ENCODE results near the gene SND1.

SND1 gene

GRCh38 chr7:127683776-127684681, 32.0 kb downstream of the SND1 start:
- no peak for DNase-seq (ENCODE audit: low read depth)

- no peak for DNase-seq (ENCODE audit: low read depth)
Observed at GRCh38 chr7:127689194-127689772, 37.3 kb downstream of the SND1 start.

DNA sequence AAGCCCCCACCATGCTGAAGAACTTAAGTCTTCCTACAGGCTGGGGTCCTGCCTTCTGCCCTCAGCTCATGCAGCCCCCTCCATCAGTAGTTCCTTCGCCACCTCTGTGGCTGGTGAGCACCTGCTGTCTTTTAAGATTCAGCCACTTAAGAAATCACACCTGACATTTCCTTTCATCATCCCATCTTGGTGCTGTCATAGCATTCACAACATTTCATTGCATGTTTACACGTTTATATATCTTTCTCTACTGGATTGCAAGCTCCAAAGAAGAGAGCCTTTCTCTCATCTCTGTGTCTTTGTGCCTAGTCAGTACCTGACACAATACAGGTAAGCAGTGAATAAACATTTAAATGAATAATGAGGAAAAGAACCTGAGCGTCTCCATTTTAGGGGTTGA, 38.3 kb downstream of the SND1 start:
- no peak for DNase-seq (ENCODE audit: low read depth)

DNA sequence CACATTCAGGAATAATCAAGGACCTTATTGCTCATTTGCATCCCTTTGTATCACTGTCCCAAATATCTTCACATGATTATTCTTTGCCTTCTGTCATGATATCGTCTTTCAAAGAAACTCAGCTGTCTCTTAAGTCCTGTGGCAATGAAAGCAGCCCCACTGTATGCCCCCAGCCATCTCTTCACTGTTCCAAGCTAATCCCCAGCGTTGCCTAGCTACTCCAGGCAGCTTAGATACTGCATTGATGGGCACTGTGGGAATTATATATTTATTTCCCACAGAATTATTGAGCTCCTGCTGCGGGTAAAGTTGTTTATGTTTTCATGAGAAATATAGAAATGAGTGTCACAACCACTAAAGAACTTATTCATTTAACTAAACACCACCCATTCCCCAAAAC, 38.8 kb downstream of the SND1 start:
- DNase-seq (ENCODE audit: low read depth), result no peak

- DNase-seq (ENCODE audit: low read depth), result no peak
Observed at GRCh38 chr7:127692200-127692599, 40.2 kb downstream of the SND1 start.

- DNase-seq (ENCODE audit: low read depth), result no peak
Observed at GRCh38 chr7:127699853-127700252, 47.9 kb downstream of the SND1 start.

- DNase-seq (ENCODE audit: low read depth), result no peak
Observed at GRCh38 chr7:127702052-127702652, 50.2 kb downstream of the SND1 start.

DNA sequence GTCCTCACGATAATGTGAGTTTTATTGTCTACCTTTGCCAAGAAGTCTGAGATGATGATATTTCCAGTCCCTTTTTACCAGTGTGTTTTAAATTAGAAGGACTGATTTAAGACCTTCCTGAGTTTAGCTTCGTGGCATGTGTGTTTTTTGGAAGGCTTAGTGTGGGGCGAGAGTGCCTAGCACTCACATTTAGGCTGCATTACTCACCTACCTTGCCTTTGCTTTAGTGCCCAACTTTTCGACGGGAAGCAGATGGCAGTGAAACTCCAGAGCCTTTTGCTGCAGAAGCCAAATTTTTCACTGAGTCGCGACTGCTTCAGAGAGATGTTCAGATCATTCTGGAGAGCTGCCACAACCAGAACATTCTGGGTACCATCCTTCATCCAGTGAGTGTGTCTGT, 50.9 kb downstream of the SND1 start:
- no peak for DNase-seq (ENCODE audit: low read depth)

- DNase-seq (ENCODE audit: low read depth), result no peak
Observed at GRCh38 chr7:127704211-127704610, 52.2 kb downstream of the SND1 start.

GRCh38 chr7:127705461-127705959, 53.5 kb downstream of the SND1 start:
- DNase-seq (ENCODE audit: low read depth), result no peak

- no peak for DNase-seq (ENCODE audit: low read depth)
Observed at GRCh38 chr7:127706766-127707165, 54.8 kb downstream of the SND1 start.

DNA sequence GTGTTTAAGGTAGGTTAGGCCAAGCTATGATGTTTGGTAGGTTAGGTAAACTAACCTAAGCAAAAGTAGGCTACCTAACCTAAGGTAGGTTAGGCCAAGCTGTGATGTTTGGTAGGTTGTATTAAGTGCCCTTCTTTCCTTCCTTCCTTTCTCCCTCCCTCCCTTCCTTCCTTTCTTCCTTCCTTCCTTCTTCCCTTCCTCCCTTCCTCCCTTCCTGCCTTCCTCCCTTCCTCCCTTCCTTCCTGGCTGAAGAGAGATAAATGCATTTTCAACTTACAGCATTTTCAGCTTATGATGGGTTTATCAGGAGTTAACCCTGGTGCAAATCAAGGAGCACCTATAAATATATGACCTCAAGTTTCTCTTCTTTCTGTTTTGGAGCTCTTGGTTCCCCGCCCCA, 56.2 kb downstream of the SND1 start:
- DNase-seq (ENCODE audit: low read depth), result no peak

- DNase-seq (ENCODE audit: low read depth), result peak; percentile 80
Observed at GRCh38 chr7:127708788-127709187, 56.8 kb downstream of the SND1 start.

DNA sequence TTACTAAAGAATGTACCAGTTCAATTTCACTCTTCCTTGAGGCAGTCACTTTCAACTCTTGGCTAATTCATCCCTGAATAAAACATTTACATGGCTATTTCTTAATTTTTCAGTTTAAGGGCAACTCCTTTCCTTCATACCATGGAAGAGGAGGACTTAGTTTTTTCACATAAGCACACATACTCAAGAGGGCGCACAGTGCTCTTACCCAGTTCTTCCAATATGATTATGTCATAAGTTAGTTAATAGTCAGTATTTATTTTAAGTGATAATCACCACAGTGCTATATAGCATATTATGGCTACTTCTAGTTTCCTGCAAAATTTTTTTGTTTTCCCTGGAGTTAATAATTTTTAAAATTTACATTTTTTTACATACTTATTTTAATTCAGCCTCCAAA, 58.6 kb downstream of the SND1 start:
- no peak for DNase-seq (ENCODE audit: low read depth)

- DNase-seq (ENCODE audit: low read depth), result no peak
Observed at GRCh38 chr7:127711872-127712271, 59.9 kb downstream of the SND1 start.

DNA sequence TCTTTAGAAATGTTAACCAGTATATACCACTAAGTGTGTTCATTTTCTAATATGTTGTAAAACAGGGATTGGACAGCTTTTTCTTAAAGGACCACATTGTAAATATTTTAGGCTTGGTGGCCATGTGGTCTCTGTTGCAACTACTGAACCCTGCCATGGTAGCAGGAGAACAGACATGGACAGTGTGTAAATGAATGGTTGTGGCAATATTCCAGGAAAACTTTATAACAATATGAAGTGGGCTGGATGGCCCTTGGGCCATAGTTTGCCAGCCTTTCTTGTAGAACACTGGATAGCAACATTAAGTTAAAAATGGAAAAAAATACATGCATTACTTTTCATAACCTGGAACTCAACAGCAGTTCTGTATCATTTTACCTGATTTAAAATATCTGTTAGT, 61.0 kb downstream of the SND1 start:
- DNase-seq (ENCODE audit: low read depth), result no peak

GRCh38 chr7:127713758-127714157, 61.8 kb downstream of the SND1 start:
- DNase-seq (ENCODE audit: low read depth), result no peak

DNA sequence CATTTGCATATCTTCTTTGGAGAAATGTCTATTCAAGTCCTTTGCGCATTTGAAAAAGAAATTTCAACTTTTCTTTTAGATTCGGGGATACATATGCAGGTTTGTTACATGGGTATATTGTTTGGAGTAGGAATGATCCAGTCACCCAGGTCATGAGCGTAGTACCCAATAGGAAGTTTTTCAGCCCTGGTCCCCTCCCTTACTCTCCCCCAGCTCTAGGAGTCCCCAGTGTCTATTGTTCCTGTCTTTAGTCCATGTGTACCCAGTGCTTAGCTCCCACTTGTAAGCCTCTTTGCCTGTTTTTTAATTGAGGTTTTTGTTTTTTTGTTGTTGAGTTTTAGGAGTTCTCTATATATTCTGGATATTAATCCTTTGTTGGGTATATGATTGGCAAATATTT, 63.3 kb downstream of the SND1 start:
- no peak for DNase-seq (ENCODE audit: low read depth)

DNA sequence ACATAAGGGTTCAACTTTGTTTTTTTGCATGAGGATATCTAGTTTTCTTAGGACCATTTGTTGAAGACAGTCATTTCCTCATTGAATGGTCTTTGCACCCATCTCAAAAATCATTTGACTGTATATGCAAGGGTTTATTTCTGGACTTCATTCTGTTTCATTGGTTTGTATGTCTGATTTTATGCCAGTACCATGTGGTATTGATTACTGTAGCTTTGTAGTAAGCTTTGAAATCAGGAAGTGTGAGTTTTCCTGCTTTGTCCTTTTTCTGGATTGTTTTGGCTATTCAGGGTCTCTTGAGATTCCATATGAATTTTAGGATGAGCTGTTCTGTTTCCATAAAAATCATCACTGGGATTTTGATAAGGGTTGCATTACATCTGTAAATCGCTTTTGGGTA, 63.9 kb downstream of the SND1 start:
- DNase-seq (ENCODE audit: low read depth), result no peak

DNA sequence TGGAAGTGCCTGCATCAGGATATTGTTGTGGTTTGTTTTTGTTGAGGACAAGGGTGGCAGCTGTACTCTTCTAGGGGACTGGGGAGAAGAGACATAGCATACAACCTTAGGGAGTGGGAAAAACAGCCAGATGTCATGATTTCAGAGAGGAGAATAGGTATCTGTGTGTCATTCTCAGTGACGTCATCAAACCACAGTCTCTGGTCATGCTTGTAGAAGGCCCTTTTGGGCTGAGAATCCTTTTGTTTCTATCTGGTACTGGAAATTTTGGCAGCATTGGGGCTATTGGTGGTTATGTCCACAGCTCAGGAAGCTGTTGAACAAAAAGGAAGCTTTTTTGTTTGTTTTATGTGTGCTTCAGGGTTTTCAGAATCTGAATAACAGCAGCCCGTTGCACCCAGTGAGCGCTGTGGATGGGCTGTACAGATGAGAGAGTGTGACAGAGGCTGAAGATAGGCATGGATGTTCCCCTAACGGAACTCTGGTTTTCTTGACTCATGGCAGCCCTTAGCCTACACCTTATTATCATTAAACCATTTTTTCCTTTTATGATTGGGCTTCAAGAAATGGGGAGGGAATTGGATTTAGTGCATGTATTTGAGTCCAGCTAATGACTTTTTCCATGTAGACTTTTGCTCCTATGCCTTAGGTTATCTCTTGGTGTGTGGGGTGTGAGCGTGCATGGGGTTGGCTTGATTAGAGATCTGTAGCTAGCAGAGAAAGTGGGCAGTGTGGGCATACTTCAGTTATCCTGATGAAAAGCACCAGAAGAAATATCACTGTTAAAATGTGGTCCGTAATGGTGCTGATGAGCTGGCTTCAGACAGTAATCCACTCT, 65.7 kb downstream of the SND1 start:
- DNase-seq (ENCODE audit: low read depth), result peak; percentile 11

DNA sequence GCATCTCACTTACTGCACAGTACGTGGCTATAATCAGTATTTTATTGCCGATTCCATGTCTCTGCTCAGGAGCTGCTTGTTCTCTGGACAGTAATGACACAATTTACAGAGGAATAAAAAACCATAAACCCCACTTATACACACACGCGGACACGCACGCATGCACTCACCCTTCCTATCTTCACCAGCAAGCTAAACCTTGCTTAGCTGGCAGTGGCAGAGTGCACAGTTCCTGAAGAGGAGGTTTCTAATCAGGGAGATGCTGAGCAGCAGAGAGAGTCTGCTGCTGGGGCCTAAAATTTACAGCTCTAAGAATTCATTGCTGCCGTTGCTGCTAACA, 66.3 kb downstream of the SND1 start:
- no peak for DNase-seq (ENCODE audit: low read depth)

DNA sequence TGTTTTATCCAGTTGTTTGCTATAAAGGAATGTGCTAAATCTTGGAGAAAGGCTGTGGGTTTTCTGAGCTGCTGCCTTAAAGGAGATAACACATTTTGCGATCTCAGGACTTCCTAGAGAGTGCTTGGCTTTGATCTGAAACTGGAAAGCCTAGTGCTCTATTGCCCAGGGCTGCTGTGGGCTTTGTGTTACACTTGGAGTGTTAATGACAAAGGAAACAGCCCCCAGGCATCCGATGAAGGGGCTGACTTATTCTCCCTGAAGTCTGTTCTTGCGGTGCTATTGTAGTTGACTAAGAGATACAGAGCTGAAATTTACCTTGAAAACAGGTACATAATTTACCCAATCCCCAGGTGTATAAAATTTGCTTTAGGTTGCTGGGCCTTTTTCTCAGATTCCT, 74.5 kb downstream of the SND1 start:
- DNase-seq (ENCODE audit: low read depth), result no peak

Data from iris pigment epithelial cell (primary cell).